Measurements from ENCODE around the gene CNGB1. TPM values are rescaled to one million over a fixed set of nuclear protein-coding genes. Genes with fewer than 3 reads are reported as not detected.

Gene CNGB1
- polyA plus RNA-seq, 1 of the 3 experiments (the other 2 are of a cell fraction) = 0.05 TPM

GRCh38 chr16:57996406-57997175 is 25.7 kb upstream of the CNGB1 start:
- ChIA-PET POLR2A (no interaction called here), CTCF (interaction anchor here (1.6 to 6.2 kb wide), 2 partner anchors 91 to 97 kb away, joined by 4 to 71 read pairs; no protein-coding TSS in a partner anchor)
- Histone ChIP-seq H3K36me3 (replicated peaks in 1 of 2; ENCODE audit: control insufficient read depth in 1 of 2, insufficient read depth in 2 of 2, low read length in 1 of 2) (peaks cover 0 to 35% of the 10 kb centered on the region in 2 experiments), H2AFZ (ENCODE audit: low read depth) (no peak overlapping the region), H3K9me2 (no peaks in the 10 kb centered on the region), H3K9me3 (no peaks in the 10 kb centered on the region), H3K4me1 (ENCODE audit: control insufficient read depth in 1 of 2, insufficient read depth in 2 of 2, low read depth in 1 of 2, low read length in 1 of 2) (peaks cover 0 to 12% of the 10 kb centered on the region in 2 experiments; a peak in 1 of 4 replicates), H3F3A (replicated peaks; ENCODE audit: insufficient read depth) (peaks cover 4% of the 10 kb centered on the region), H3K27me3 (ENCODE audit: insufficient read depth) (no peaks in the 10 kb centered on the region), H3K4me3 (ENCODE audit: low read depth in 2 of 2, low read length in 1 of 2) (no peak overlapping the region), H3K4me2 (no peak overlapping the region), H3K27ac (ENCODE audit: low read depth in 2 of 2, low read length in 1 of 2) (no peak overlapping the region), H3K9ac (no peak overlapping the region), H3K79me2 (ENCODE audit: insufficient read depth) (peaks cover 20% of the 10 kb centered on the region), H4K20me1 (ENCODE audit: insufficient read depth) (0 out of 2 replicates have a peak, but pooled peaks cover 6% of the 10 kb centered on the region)
- TF ChIP-seq PBX3 (IDR thresholded peaks at IDR 0.05) (no peak), EP300 (IDR thresholded peaks at IDR 0.05; ENCODE audit: borderline replicate concordance in 1 of 2, low read depth in 1 of 2, low read length in 1 of 2) (no peak), USF1 (IDR thresholded peaks at IDR 0.05; ENCODE audit: borderline replicate concordance, low read depth) (no peak), FOXJ3 (CRISPR knock-in tag; IDR thresholded peaks at IDR 0.05) (no peak), IRF3 (IDR thresholded peaks at IDR 0.05; ENCODE audit: low read depth, low read length) (no peak), ELF1 (IDR thresholded peaks at IDR 0.05) (no peak), SIN3A (IDR thresholded peaks at IDR 0.05; ENCODE audit: borderline replicate concordance, low read depth, low read length) (no peak), FOXM1 (IDR thresholded peaks at IDR 0.05; ENCODE audit: low read depth) (no peak), MXI1 (IDR thresholded peaks at IDR 0.05; ENCODE audit: low read depth, low read length) (no peak), RAD21 (IDR thresholded peaks at IDR 0.05; ENCODE audit: low read length) (no peak), ZBTB33 (IDR thresholded peaks at IDR 0.05; ENCODE audit: borderline replicate concordance, low read depth) (no peak), USF2 (IDR thresholded peaks at IDR 0.05; ENCODE audit: borderline replicate concordance, low read depth, low read length) (no peak), SMC3 (IDR thresholded peaks at IDR 0.05; ENCODE audit: low read depth, low read length) (no peak), CTCF (IDR thresholded peaks at IDR 0.05) (no peak), CHD2 (IDR thresholded peaks at IDR 0.05; ENCODE audit: low read length, partially characterized antibody) (no peak), TEAD4 (IDR thresholded peaks at IDR 0.05; ENCODE audit: borderline replicate concordance, insufficient read depth) (no peak), MAX (IDR thresholded peaks at IDR 0.05; ENCODE audit: low read depth) (no peak), TAF1 (IDR thresholded peaks at IDR 0.05; ENCODE audit: borderline replicate concordance, low read depth, low read length) (no peak), POLR2AphosphoS5 (IDR thresholded peaks at IDR 0.05; ENCODE audit: low read depth, low read length) (no peak)
- WGBS (ENCODE audit: low lambda C conversion rate) = 95% methylated on average over 26 of the region's 62 CpGs
- no peak for DNase-seq

Measured in SK-N-SH (cell line).